Sigmoid colon (tissue), 7 donors: Measurements from ENCODE around the gene NUDT9. TPM values are rescaled to one million over a fixed set of nuclear protein-coding genes. Genes with fewer than 3 reads are reported as not detected.

ENCODE experiments used
- DNase-seq: peaks from one replicate; pipeline ENCODE4 v3.0.0-alpha.2; 2019
- H3K27ac ChIP-seq, 4 donors: fragments of 200-600 bp; sonication (generic); one replicate each; pipeline ENCODE4 v1.5.1; 2016 to 2019; ENCODE audit warnings: mild to moderate bottlenecking in 1 of 4
- H3K27me3 ChIP-seq, 3 donors: fragments of 200-600 bp; sonication (generic); one replicate each; pipeline ENCODE4 v1.5.1; 2019; ENCODE audit warnings: mild to moderate bottlenecking in 1 of 3
- H3K36me3 ChIP-seq, 4 donors: fragments of 200-600 bp; sonication (generic); one replicate each; pipeline ENCODE4 v1.5.1; 2016 to 2019
- H3K4me1 ChIP-seq, 4 donors: fragments of 200-600 bp; sonication (generic); one replicate each; pipeline ENCODE4 v1.5.1; 2017 to 2019
- H3K4me3 ChIP-seq, 4 donors: fragments of 200-600 bp; sonication (generic); one replicate each; pipeline ENCODE4 v1.5.1; 2017 to 2019; ENCODE audit warnings: mild to moderate bottlenecking in 2 of 4, moderate library complexity in 1 of 4
- H3K9me3 ChIP-seq, 4 donors: fragments of 200-600 bp in 3 of 4; sonication (generic) in 3 of 4; one replicate each; pipeline versions ENCODE4 v1.5.1 to v1.6.1; 2013 to 2019
- EP300 ChIP-seq, 4 donors: sonication (generic); formaldehyde crosslinking; IDR thresholded peaks; one replicate each; pipeline ENCODE4 v1.6.1; 2017; ENCODE audit warnings: antibody characterized with exemption in 4 of 4
- POLR2A ChIP-seq, 2 donors: fragments of 450-650 bp; IDR thresholded peaks; one replicate each; pipeline ENCODE4 v1.6.1; 2016; ENCODE audit warnings: antibody characterized with exemption in 2 of 2, mild to moderate bottlenecking in 2 of 2, moderate library complexity in 2 of 2
- POLR2AphosphoS5 ChIP-seq, 4 donors: sonication (generic); formaldehyde crosslinking; IDR thresholded peaks; one replicate each; pipeline ENCODE4 v1.6.1; 2017; ENCODE audit warnings: antibody characterized with exemption in 4 of 4
- WGBS, 2 donors: extraction: QIAGEN DNeasy Blood & Tissue Kit; methylation state at CpG; one replicate each; pipeline ENCODE4 v1.1.7; 2013; 5-methylcytosine and 5-hydroxymethylcytosine counted together
- intact Hi-C: fragments of 100-400 bp; cut with DNase I; formaldehyde crosslinking; loops from one replicate; pipeline ENCODE4 v1.15.1; 2023
- polyA plus RNA-seq, 3 donors: library from polyadenylated mRNA; stranded (reverse); fragments of 200-250 nt; gene quantifications; one replicate each; pipeline ENCODE4 v1.2.3, GENCODE V29; 2013
- total RNA-seq, 4 donors: library from RNA; depleted of rRNA; stranded (reverse); fragments of >200 nt; gene quantifications; one replicate each; pipeline ENCODE4 v1.1.0, GENCODE V29; 2016
- TF ChIP-seq, protein P1 (sequence below), 4 experiments: fragments of 450-650 bp in 3 of 4; fragments of 200-600 bp in 1 of 4; IDR thresholded peaks; one replicate each; pipeline ENCODE4 v1.5.1; 2016 to 2019; ENCODE audit warnings: antibody characterized with exemption in 4 of 4, mild to moderate bottlenecking in 3 of 4, moderate library complexity in 2 of 4
- donor health status: healthy with polysubstance abuse.
- donor health status: Bipolar disorder and iron deficiency.
- donor health status: healthy.

The NUDT9 gene
- total and polyA plus RNA-seq, 7 donors = 12.4 to 53.1 (median 25.2) TPM

DNA sequence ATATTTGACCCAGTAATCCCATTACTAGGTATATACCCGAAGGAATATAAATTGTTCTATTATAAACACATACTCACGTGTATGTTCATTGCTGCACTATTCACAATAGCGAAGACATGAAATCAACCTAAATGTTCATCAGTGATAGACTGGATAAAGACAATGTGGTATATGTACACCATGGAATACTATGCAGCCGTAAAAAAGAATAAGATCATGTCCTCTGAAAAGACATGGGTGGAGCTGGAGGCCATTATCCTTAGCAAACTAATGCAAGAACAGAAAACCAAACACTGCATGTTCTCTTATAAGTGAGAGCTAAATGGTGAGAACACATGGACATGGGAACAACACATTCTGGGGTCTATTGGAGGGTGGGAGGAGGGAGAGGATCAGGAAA lies 36.5 kb downstream of the NUDT9 start:
- WGBS, 2 donors = 97 to 98% methylated on average over 4 of the region's 4 CpGs
- H3K4me1 ChIP-seq = no peaks in the 10 kb centered on the region

DNA sequence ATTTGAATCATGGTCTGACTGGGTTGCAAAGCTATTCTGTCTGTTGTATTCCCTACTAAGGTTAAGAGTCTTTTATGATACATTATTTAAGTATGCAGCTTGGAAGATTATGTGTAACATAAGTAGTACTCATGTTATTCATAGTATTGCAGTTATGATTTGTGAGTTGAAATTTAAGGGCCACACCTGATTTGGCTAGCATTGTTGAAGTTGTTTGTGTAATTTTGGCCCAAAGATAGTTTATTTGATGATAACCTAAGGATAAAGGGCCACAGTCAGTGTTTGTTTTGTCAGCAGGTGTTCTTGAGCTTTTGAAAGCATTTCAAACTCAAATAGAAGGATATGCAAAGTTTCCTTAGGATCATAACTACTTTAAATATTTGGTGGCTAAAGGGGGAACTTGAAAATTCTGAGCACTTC lies 38.9 kb downstream of the NUDT9 start:
- peaks cover 0 to 7% (median 0%) of the 10 kb centered on the region in 4 donors for H3K4me1 ChIP-seq
- no peaks in the 10 kb centered on the region for H3K9me3 ChIP-seq
- no peak overlapping the region for H3K27ac ChIP-seq
- H3K27me3 ChIP-seq = no peaks in the 10 kb centered on the region
- peaks cover 0 to 24% (median 8%) of the 10 kb centered on the region in 4 donors for H3K36me3 ChIP-seq
- intact Hi-C loops = loop anchor here (10.0 kb wide), 3 partner anchors 186 to 374 kb away; partner anchors contain the start of gene MEPE
- TF ChIP-seq, protein P1, sequence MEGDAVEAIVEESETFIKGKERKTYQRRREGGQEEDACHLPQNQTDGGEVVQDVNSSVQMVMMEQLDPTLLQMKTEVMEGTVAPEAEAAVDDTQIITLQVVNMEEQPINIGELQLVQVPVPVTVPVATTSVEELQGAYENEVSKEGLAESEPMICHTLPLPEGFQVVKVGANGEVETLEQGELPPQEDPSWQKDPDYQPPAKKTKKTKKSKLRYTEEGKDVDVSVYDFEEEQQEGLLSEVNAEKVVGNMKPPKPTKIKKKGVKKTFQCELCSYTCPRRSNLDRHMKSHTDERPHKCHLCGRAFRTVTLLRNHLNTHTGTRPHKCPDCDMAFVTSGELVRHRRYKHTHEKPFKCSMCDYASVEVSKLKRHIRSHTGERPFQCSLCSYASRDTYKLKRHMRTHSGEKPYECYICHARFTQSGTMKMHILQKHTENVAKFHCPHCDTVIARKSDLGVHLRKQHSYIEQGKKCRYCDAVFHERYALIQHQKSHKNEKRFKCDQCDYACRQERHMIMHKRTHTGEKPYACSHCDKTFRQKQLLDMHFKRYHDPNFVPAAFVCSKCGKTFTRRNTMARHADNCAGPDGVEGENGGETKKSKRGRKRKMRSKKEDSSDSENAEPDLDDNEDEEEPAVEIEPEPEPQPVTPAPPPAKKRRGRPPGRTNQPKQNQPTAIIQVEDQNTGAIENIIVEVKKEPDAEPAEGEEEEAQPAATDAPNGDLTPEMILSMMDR (IDR thresholded peaks at IDR 0.05) = no peak
- no peak for TF ChIP-seq EP300 (IDR thresholded peaks at IDR 0.05)
- TF ChIP-seq POLR2AphosphoS5 (IDR thresholded peaks at IDR 0.05) = no peak
- TF ChIP-seq POLR2A (IDR thresholded peaks at IDR 0.05) = no peak
- DNase-seq = no peak
- no peak overlapping the region for H3K4me3 ChIP-seq

More for the DNA sequence above, 36.5 kb downstream of the NUDT9 start:
- no peak for DNase-seq
- peaks cover 0 to 45% (median 11%) of the 10 kb centered on the region in 4 donors for H3K36me3 ChIP-seq
- TF ChIP-seq EP300 (IDR thresholded peaks at IDR 0.05) (no peak), POLR2AphosphoS5 (IDR thresholded peaks at IDR 0.05) (no peak), POLR2A (IDR thresholded peaks at IDR 0.05) (no peak)
- TF ChIP-seq, protein P1 (IDR thresholded peaks at IDR 0.05) = no peak
- no peak overlapping the region for H3K4me3 ChIP-seq
- no peak overlapping the region for H3K27ac ChIP-seq
- no peaks in the 10 kb centered on the region for H3K27me3 ChIP-seq
- no peaks in the 10 kb centered on the region for H3K9me3 ChIP-seq
- intact Hi-C loops = no loop called here

DNA sequence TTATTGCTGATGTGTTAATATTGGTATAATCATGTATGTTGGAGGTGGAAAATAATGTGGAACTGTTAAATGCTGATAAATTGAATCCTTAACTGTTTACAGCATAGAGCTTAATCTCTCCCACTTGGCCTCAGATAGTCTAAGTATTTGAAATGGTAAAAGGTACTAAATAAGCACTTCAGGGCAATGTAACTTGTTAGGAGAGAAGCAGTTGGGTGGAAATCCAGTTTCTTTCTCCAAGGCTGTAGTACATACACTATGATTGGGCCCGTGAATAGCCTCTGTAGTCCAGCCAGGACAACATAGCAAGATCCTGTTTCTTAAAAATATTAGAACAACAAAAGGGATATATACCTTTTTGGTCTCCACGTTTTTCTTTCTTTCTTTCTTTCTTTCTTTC lies 39.7 kb downstream of the NUDT9 start:
- peaks cover 0 to 23% (median 8%) of the 10 kb centered on the region in 4 donors for H3K36me3 ChIP-seq

DNA sequence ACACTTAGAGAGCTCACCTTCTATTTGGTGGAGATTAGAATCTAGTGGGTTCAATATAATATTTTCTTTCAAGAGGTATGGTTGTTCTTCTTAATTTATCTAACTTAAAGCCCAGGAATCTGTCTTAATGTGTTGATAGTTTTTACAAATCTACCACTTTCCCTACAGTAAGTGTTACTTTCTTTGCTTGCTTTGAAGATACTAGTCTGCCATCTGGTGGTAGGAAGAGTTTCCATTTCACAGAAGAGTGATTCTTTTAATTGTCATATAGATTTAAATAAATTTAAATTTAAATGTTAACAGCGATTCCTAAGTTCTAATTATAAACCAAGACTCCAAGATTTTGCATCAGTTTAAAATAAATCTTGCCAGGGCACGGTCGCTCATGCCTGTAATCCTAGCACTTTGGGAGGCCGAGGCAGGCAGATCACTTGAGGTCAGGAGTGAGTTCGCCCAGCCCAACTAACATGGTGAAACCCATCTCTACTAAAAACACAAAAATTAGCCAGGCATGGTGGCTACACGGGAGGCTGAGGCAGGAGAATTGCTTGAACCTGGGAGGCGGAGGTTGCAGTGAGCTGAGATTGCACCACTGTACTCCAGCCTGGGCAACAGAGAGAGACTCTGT lies 43.5 kb downstream of the NUDT9 start:
- peaks cover 0 to 7% (median 0%) of the 10 kb centered on the region in 4 donors for H3K4me1 ChIP-seq
- WGBS, 2 donors = 59 to 65% methylated on average over 7 of the region's 7 CpGs
- no peak for TF ChIP-seq POLR2AphosphoS5 (IDR thresholded peaks at IDR 0.05)
- TF ChIP-seq, protein P1 (IDR thresholded peaks at IDR 0.05) = peak in 3 of 4 experiments; percentile 42 to 63 (median 62)
- no peak overlapping the region for H3K4me3 ChIP-seq
- H3K9me3 ChIP-seq = no peaks in the 10 kb centered on the region
- intact Hi-C loops = loop anchor here (1.0 to 10.0 kb wide), 5 partner anchors 44 to 369 kb away; partner anchors contain the start of genes MEPE and NUDT9
- peaks cover 0 to 5% (median 0%) of the 10 kb centered on the region in 4 donors for H3K36me3 ChIP-seq
- H3K27me3 ChIP-seq = no peaks in the 10 kb centered on the region
- no peak overlapping the region for H3K27ac ChIP-seq
- DNase-seq = no peak

More for the DNA sequence above, 39.7 kb downstream of the NUDT9 start:
- intact Hi-C loops = loop anchor here (10.0 kb wide), 3 partner anchors 187 to 373 kb away; partner anchors contain the start of gene MEPE
- Histone ChIP-seq H3K27ac (no peak overlapping the region), H3K27me3 (no peaks in the 10 kb centered on the region), H3K9me3 (no peaks in the 10 kb centered on the region), H3K4me1 (peaks cover 0 to 7% (median 0%) of the 10 kb centered on the region in 4 donors), H3K4me3 (no peak overlapping the region)
- no peak for DNase-seq
- TF ChIP-seq POLR2AphosphoS5 (IDR thresholded peaks at IDR 0.05) = no peak
- no peak for TF ChIP-seq POLR2A (IDR thresholded peaks at IDR 0.05)
- TF ChIP-seq, protein P1 (IDR thresholded peaks at IDR 0.05) = no peak
- TF ChIP-seq EP300 (IDR thresholded peaks at IDR 0.05) = no peak
- WGBS, 2 donors = 77 to 89% methylated on average over 2 of the region's 2 CpGs
